COLO829 (cell line): ENCODE data around the gene ACACA.

ENCODE experiments used
- DNase-seq: peaks from one replicate; pipeline ENCODE4 v3.0.0; 2012; ENCODE audit warnings: low spot score

ACACA gene

GRCh38 chr17:37131669-37132611, 274.7 kb downstream of the ACACA start:
- no peak for DNase-seq

- no peak for DNase-seq
Measured at GRCh38 chr17:37130984-37131446, 275.6 kb downstream of the ACACA start.

- DNase-seq = no peak
Measured at GRCh38 chr17:37124821-37125173, 281.8 kb downstream of the ACACA start.

- DNase-seq = no peak
Measured at GRCh38 chr17:37123941-37124820, 282.5 kb downstream of the ACACA start.

GRCh38 chr17:37123386-37123785, 283.2 kb downstream of the ACACA start:
- no peak for DNase-seq

- no peak for DNase-seq
Measured at GRCh38 chr17:37121616-37122015, 285.0 kb downstream of the ACACA start.

- DNase-seq = no peak
Measured at GRCh38 chr17:37118366-37119137, 288.1 kb downstream of the ACACA start.

- DNase-seq = no peak
Measured at GRCh38 chr17:37117373-37118142, 289.1 kb downstream of the ACACA start.

GRCh38 chr17:37116671-37117185, 289.9 kb downstream of the ACACA start:
- DNase-seq = no peak

- DNase-seq = no peak
Measured at GRCh38 chr17:37111329-37111728, 295.3 kb downstream of the ACACA start.

GRCh38 chr17:37110746-37111145, 295.9 kb downstream of the ACACA start:
- DNase-seq = no peak

- DNase-seq = no peak
Measured at GRCh38 chr17:37109731-37110710, 296.6 kb downstream of the ACACA start.

- DNase-seq = no peak
Measured at GRCh38 chr17:37109106-37109505, 297.5 kb downstream of the ACACA start.

GRCh38 chr17:37107406-37108083, 299.1 kb downstream of the ACACA start:
- no peak for DNase-seq

GRCh38 chr17:37106049-37106448, 300.6 kb downstream of the ACACA start:
- no peak for DNase-seq

- no peak for DNase-seq
Measured at GRCh38 chr17:37103231-37103630, 303.4 kb downstream of the ACACA start.

GRCh38 chr17:37101306-37101705, 305.3 kb downstream of the ACACA start:
- DNase-seq = no peak

GRCh38 chr17:37100231-37100630, 306.4 kb downstream of the ACACA start:
- no peak for DNase-seq
